HepG2 (cell line): Measurements from ENCODE around the gene MRPL51. TPM values are rescaled to one million over a fixed set of nuclear protein-coding genes. Genes with fewer than 3 reads are reported as not detected.
A peak's percentile ranks its signal among the peaks of the same experiment; 100 is the strongest.

ENCODE experiments used
- BHLHE40 ChIP-seq: IDR thresholded peaks from 2 replicates; pipeline ENCODE4 v1.6.1; 2011; ENCODE audit warnings: low read length, improper control_type of control experiment
- CBX2 ChIP-seq, 2 experiments: fragments of 200-600 bp in 1 of 2; sonication (generic); formaldehyde crosslinking in 1 of 2; IDR thresholded peaks; 2 replicates each; pipeline versions ENCODE4 v1.7.0 to v1.8.1; 2018 to 2022; ENCODE audit warnings: low read depth in 2 of 2, low read length in 1 of 2, mild to moderate bottlenecking in 1 of 2, missing genetic modification reagents in 1 of 2
- CEBPB ChIP-seq: IDR thresholded peaks from 2 replicates; pipeline ENCODE4 v1.6.1; 2011; ENCODE audit warnings: low read depth, low read length, improper control_type of control experiment, borderline replicate concordance
- CENPBD1 ChIP-seq: sonication (generic); formaldehyde crosslinking; IDR thresholded peaks from 2 replicates; pipeline ENCODE4 v1.8.0; 2022; ENCODE audit warnings: missing genetic modification reagents, low read depth, mild to moderate bottlenecking, borderline replicate concordance
- EED ChIP-seq: sonication (generic); formaldehyde crosslinking; IDR thresholded peaks from 2 replicates; pipeline ENCODE4 v1.5.0; 2020; ENCODE audit warnings: mild to moderate bottlenecking, missing genetic modification reagents
- FOSL2 ChIP-seq: sonication (generic); formaldehyde crosslinking; IDR thresholded peaks from 2 replicates; pipeline ENCODE4 v1.4.0; 2020; ENCODE audit warnings: missing genetic modification reagents
- FOXM1 ChIP-seq: sonication (generic); formaldehyde crosslinking; IDR thresholded peaks from 2 replicates; pipeline ENCODE4 v1.5.0; 2020; ENCODE audit warnings: missing genetic modification reagents
- FOXP1 ChIP-seq, 2 experiments: fragments of 450-650 bp in 1 of 2; IDR thresholded peaks; 2 replicates each; pipeline ENCODE4 v1.6.1; 2017 to 2018; ENCODE audit warnings: antibody characterized with exemption in 1 of 2
- GZF1 ChIP-seq: sonication (generic); formaldehyde crosslinking; IDR thresholded peaks from 2 replicates; pipeline ENCODE4 v1.5.1; 2020; ENCODE audit warnings: mild to moderate bottlenecking, missing genetic modification reagents
- HES4 ChIP-seq: sonication (generic); formaldehyde crosslinking; IDR thresholded peaks from 2 replicates; pipeline ENCODE4 v1.9.0; 2021; ENCODE audit warnings: mild to moderate bottlenecking, missing genetic modification reagents, borderline replicate concordance
- HOXA9 ChIP-seq: sonication (generic); formaldehyde crosslinking; IDR thresholded peaks from 2 replicates; pipeline ENCODE4 v1.8.1; 2022; ENCODE audit warnings: missing genetic modification reagents, mild to moderate bottlenecking, moderate library complexity, borderline replicate concordance
- JUN ChIP-seq: sonication (generic); formaldehyde crosslinking; IDR thresholded peaks from 2 replicates; pipeline ENCODE4 v1.4.0; 2020; ENCODE audit warnings: mild to moderate bottlenecking, missing genetic modification reagents
- KLF6 ChIP-seq: IDR thresholded peaks from 2 replicates; pipeline ENCODE4 v1.8.0; 2016; ENCODE audit warnings: missing biosample characterization, missing genetic modification reagents
- LBX2 ChIP-seq: sonication (generic); formaldehyde crosslinking; IDR thresholded peaks from 2 replicates; pipeline ENCODE4 v1.5.0; 2020; ENCODE audit warnings: missing genetic modification reagents, mild to moderate bottlenecking, borderline replicate concordance
- MAFG ChIP-seq: sonication (generic); formaldehyde crosslinking; IDR thresholded peaks from 2 replicates; pipeline ENCODE4 v1.5.1; 2020; ENCODE audit warnings: mild to moderate bottlenecking, missing genetic modification reagents
- MLX ChIP-seq: IDR thresholded peaks from 2 replicates; pipeline ENCODE4 v1.6.1; 2016
- MXD1 ChIP-seq: sonication (generic); formaldehyde crosslinking; IDR thresholded peaks from 2 replicates; pipeline ENCODE4 v1.4.0; 2020; ENCODE audit warnings: mild to moderate bottlenecking, missing genetic modification reagents
- NFYB ChIP-seq: sonication (generic); formaldehyde crosslinking; IDR thresholded peaks from 2 replicates; pipeline ENCODE4 v1.4.0; 2020; ENCODE audit warnings: missing genetic modification reagents
- RAD21 ChIP-seq: fragments of 450-650 bp; formaldehyde crosslinking; IDR thresholded peaks from 2 replicates; pipeline ENCODE4 v1.5.0; 2020; ENCODE audit warnings: mild to moderate bottlenecking
- SAFB2 ChIP-seq: sonication (generic); formaldehyde crosslinking; IDR thresholded peaks from 2 replicates; pipeline ENCODE4 v1.5.1; 2020; ENCODE audit warnings: missing genetic modification reagents, low read depth, mild to moderate bottlenecking, borderline replicate concordance
- SMYD3 ChIP-seq: sonication (generic); formaldehyde crosslinking; IDR thresholded peaks from 2 replicates; pipeline ENCODE4 v1.8.1; 2023; ENCODE audit warnings: mild to moderate bottlenecking, missing genetic modification reagents
- THRA ChIP-seq: sonication (generic); formaldehyde crosslinking; IDR thresholded peaks from 2 replicates; pipeline ENCODE4 v1.4.0; 2020; ENCODE audit warnings: missing genetic modification reagents, borderline replicate concordance
- YY1 ChIP-seq: IDR thresholded peaks from 2 replicates; pipeline ENCODE4 v1.6.1; 2011; ENCODE audit warnings: low read length, low read depth, moderate library complexity, mild to moderate bottlenecking; ENCODE audit not compliant: insufficient read depth, insufficient replicate concordance
- ZNF253 ChIP-seq: sonication (generic); formaldehyde crosslinking; IDR thresholded peaks from 2 replicates; pipeline ENCODE4 v1.8.0; 2022; ENCODE audit warnings: mild to moderate bottlenecking, missing genetic modification reagents, borderline replicate concordance
- ZNF282 ChIP-seq: fragments of 450-650 bp; IDR thresholded peaks from 2 replicates; pipeline ENCODE4 v1.6.1; 2018; ENCODE audit not compliant: partially characterized antibody
- ZNF3 ChIP-seq: IDR thresholded peaks from 2 replicates; pipeline ENCODE4 v1.7.0; 2017; ENCODE audit warnings: inconsistent platforms
- ZNF556 ChIP-seq: sonication (generic); formaldehyde crosslinking; IDR thresholded peaks from 2 replicates; pipeline ENCODE4 v1.4.0; 2020; ENCODE audit warnings: mild to moderate bottlenecking, missing genetic modification reagents, borderline replicate concordance
- ZNF839 ChIP-seq: sonication (generic); formaldehyde crosslinking; IDR thresholded peaks from 2 replicates; pipeline ENCODE4 v1.4.0; 2020; ENCODE audit warnings: missing genetic modification reagents, mild to moderate bottlenecking, borderline replicate concordance
- polyA plus RNA-seq, 8 experiments: library from polyadenylated mRNA; depleted of rRNA in 3 of 8; stranded (reverse) in 7 of 8; unstranded in 1 of 8; fragments of >200 nt; fragmentation: Illumina TruSeq in 4 of 8; extraction: Trizol in 4 of 8; gene quantifications; 2 replicates each; pipeline versions ENCODE4 v1.2.1 to v1.2.3, GENCODE V29; 2011 to 2016; ENCODE audit warnings: low read depth in 4 of 8, missing spikeins in 1 of 8, mixed read lengths in 1 of 8; ENCODE audit not compliant: insufficient read depth in 1 of 8
- total RNA-seq, 5 experiments: library from RNA; depleted of rRNA; stranded (reverse); fragments of >200 nt; fragmentation: Illumina TruSeq; extraction: Trizol; gene quantifications; 2 replicates each; pipeline ENCODE4 v1.2.3, GENCODE V29; 2016; ENCODE audit warnings: low read depth in 1 of 5

The MRPL51 gene
- total and polyA plus RNA-seq, 2 of the 13 experiments (the other 11 are each of a cell fraction or from before 2014, with no cell fraction given): 64.8 to 278 TPM

GRCh38 chr12:6534945-6535696 lies 42.1 kb upstream of the MRPL51 start (continued):
- no peak; the same call in 1 of the 2 replicates for TF ChIP-seq RAD21 (CRISPR knock-in tag)
- 0 out of 2 replicates have a peak, but pooled peaks have one; percentile 21 for TF ChIP-seq MAFG (CRISPR knock-in tag)
- TF ChIP-seq CEBPB: peak; percentile 18; the same call in 1 of the 2 replicates
- TF ChIP-seq FOSL2 (CRISPR knock-in tag): peak; percentile 19; the same call in 1 of the 2 replicates
- no peak for TF ChIP-seq JUN (CRISPR knock-in tag)
- peak; percentile 54; the same call in 1 of the 2 replicates for TF ChIP-seq MXD1 (CRISPR knock-in tag)
- TF ChIP-seq ZNF282: no peak
- peak; percentile 77 for TF ChIP-seq BHLHE40
- TF ChIP-seq HES4 (CRISPR knock-in tag): no peak
- TF ChIP-seq ZNF3 (CRISPR knock-in tag): no peak
- no peak for TF ChIP-seq EED (CRISPR knock-in tag)
- no peak; the same call in 1 of the 2 replicates for TF ChIP-seq ZNF253 (CRISPR knock-in tag)
- TF ChIP-seq CENPBD1 (CRISPR knock-in tag): no peak
- no peak; the same call in 1 of the 2 replicates for TF ChIP-seq MLX (CRISPR knock-in tag)
- no peak for TF ChIP-seq FOXM1 (CRISPR knock-in tag)
- TF ChIP-seq GZF1: peak; percentile 94
- TF ChIP-seq ZNF839 (CRISPR knock-in tag): no peak
- no peak for TF ChIP-seq NFYB (CRISPR knock-in tag)
- no peak for TF ChIP-seq THRA
- no peak for TF ChIP-seq CBX2 (IDR thresholded peaks at IDR 0.05; ENCODE audit: low read depth, low read length)
- no peak for TF ChIP-seq CBX2 (CRISPR knock-in tag; IDR thresholded peaks at IDR 0.05; ENCODE audit: low read depth)
- TF ChIP-seq HOXA9 (CRISPR knock-in tag): no peak
- no peak for TF ChIP-seq SMYD3 (CRISPR knock-in tag)
- TF ChIP-seq LBX2 (CRISPR knock-in tag): no peak
- TF ChIP-seq SAFB2 (CRISPR knock-in tag): peak; percentile 76
- TF ChIP-seq KLF6 (CRISPR knock-in tag): 0 out of 2 replicates have a peak, but pooled peaks have one; percentile 38
- no peak for TF ChIP-seq FOXP1 (IDR thresholded peaks at IDR 0.05)
- no peak for TF ChIP-seq FOXP1 (CRISPR knock-in tag; IDR thresholded peaks at IDR 0.05)
- TF ChIP-seq YY1: peak; percentile 78
- no peak for TF ChIP-seq ZNF556 (CRISPR knock-in tag)
